K562 (cell line): ENCODE results near the gene ENSA. TPM values are rescaled to one million over a fixed set of nuclear protein-coding genes. Genes with fewer than 3 reads are reported as not detected.

Source experiments
- ATAC-seq: fragments of 200-7000 bp; cut with Tn5 transposase; 3 replicates; pipeline ENCODE4 v1.9.1; 2020; ENCODE audit warnings: moderate library complexity
- BruUV-seq: library from RNA; stranded (reverse); fragments of 400-500 nt; replicated peaks from 2 replicates; lab custom pipeline; 2021; lab: Mats Ljungman, UMichigan
- CTCF ChIA-PET: fragments of 300-600 bp; formaldehyde crosslinking; extraction: SDS; loops from one replicate; lab custom pipeline; 2021; ENCODE audit warnings: low intra/inter-chr PET ratio; lab: Yijun Ruan, JAX
- POLR2A ChIA-PET: fragments of 300-600, 350-650 bp; sonication (Branson Sonifier 250); formaldehyde crosslinking; extraction: SDS; loops from one replicate; lab custom pipeline; 2021; ENCODE audit warnings: antibody characterized with exemption, inconsistent platforms; lab: Yijun Ruan, JAX
- DNase-seq, 4 experiments: peaks; one replicate each; pipeline versions ENCODE4 v3.0.0 to v3.0.0-alpha.2; 2011 to 2018; ENCODE audit warnings: low spot score in 3 of 4, mixed read lengths in 3 of 4; ENCODE audit errors: extremely low read depth in 1 of 4
- FAIRE-seq: peaks from 2 replicates; lab custom pipeline; 2011; peaks lifted over from hg19 to GRCh38; lab: Jason Lieb, UNC
- H2AFZ ChIP-seq: 2 replicates; pipeline ENCODE4 v1.6.0; 2011; ENCODE audit warnings: low read depth, low read length, control low read depth, inconsistent platforms
- H3K27ac ChIP-seq: fragments of 200-600 bp; 3 replicates; pipeline ENCODE4 v1.8.0; 2011; ENCODE audit warnings: low read depth, mild to moderate bottlenecking, control low read depth, inconsistent platforms, low read length, moderate library complexity, mixed read lengths; ENCODE audit errors: extremely low read depth
- H3K27me3 ChIP-seq, 2 experiments: fragments of 300-600 bp in 1 of 2; 2 replicates in 1 of 2; 3 replicates in 1 of 2; pipeline versions ENCODE4 v1.6.0 to v1.8.0; 2011; ENCODE audit warnings: inconsistent platforms in 2 of 2, low read length in 2 of 2, mild to moderate bottlenecking in 1 of 2, mixed read lengths in 1 of 2, moderate library complexity in 1 of 2; ENCODE audit not compliant: control insufficient read depth in 2 of 2, insufficient read depth in 2 of 2
- H3K36me3 ChIP-seq: fragments of 300-600 bp; 3 replicates; pipeline ENCODE4 v1.8.0; 2011; ENCODE audit warnings: mild to moderate bottlenecking, low read length, inconsistent platforms; ENCODE audit not compliant: control insufficient read depth, insufficient read depth
- H3K4me1 ChIP-seq, 2 experiments: fragments of 200-600 bp in 1 of 2; replicated peaks in 1 of 2; 2 replicates in 1 of 2; 3 replicates in 1 of 2; pipeline versions ENCODE4 v1.5.1 to v1.8.0; 2011; ENCODE audit warnings: inconsistent platforms in 2 of 2, low read length in 2 of 2, mild to moderate bottlenecking in 1 of 2, mixed read lengths in 1 of 2, moderate library complexity in 1 of 2; ENCODE audit not compliant: control insufficient read depth in 2 of 2, insufficient read depth in 2 of 2
- H3K4me2 ChIP-seq: 2 replicates; pipeline ENCODE4 v1.6.1; 2011; ENCODE audit warnings: low read length, control low read depth, inconsistent platforms, mixed read lengths; ENCODE audit not compliant: insufficient read depth
- H3K4me3 ChIP-seq: fragments of 200-600 bp; sonication (generic), shearing (Covaris generic); 2 replicates; pipeline ENCODE4 v1.5.1; 2016; ENCODE audit warnings: control low read depth, inconsistent platforms
- H3K79me2 ChIP-seq: fragments of 200-600 bp; 3 replicates; pipeline ENCODE4 v1.8.0; 2011; ENCODE audit warnings: low read length, inconsistent platforms; ENCODE audit not compliant: control insufficient read depth, insufficient read depth
- H3K9ac ChIP-seq, 2 experiments: 2 replicates each; pipeline versions ENCODE4 v1.6.0 to v1.6.1; 2011; ENCODE audit warnings: low read depth in 2 of 2, low read length in 2 of 2, control low read depth in 1 of 2, inconsistent platforms in 1 of 2, mild to moderate bottlenecking in 1 of 2, mixed read lengths in 1 of 2; ENCODE audit not compliant: insufficient read depth in 1 of 2
- H3K9me1 ChIP-seq: one replicate; pipeline ENCODE4 v1.6.0; 2011; ENCODE audit warnings: inconsistent platforms, mild to moderate bottlenecking, low read length, moderate library complexity; ENCODE audit not compliant: control insufficient read depth, insufficient read depth
- H3K9me3 ChIP-seq: replicated peaks from 2 replicates; pipeline ENCODE4 v1.5.1; 2011; ENCODE audit warnings: low read depth, low read length, inconsistent platforms; ENCODE audit not compliant: control insufficient read depth, insufficient read depth
- H4K20me1 ChIP-seq: replicated peaks from 2 replicates; pipeline ENCODE4 v1.6.1; 2011; ENCODE audit warnings: low read length, inconsistent platforms, mixed read lengths; ENCODE audit not compliant: control insufficient read depth, insufficient read depth
- ATF4 ChIP-seq: fragments of 450-650 bp; formaldehyde crosslinking; IDR thresholded peaks from 2 replicates; pipeline ENCODE4 v1.4.0; 2022; ENCODE audit warnings: mild to moderate bottlenecking, moderate library complexity
- CBFB ChIP-seq: sonication (generic); formaldehyde crosslinking; IDR thresholded peaks from 2 replicates; pipeline ENCODE4 v1.4.0; 2020; ENCODE audit warnings: mild to moderate bottlenecking, missing genetic modification reagents
- CEBPB ChIP-seq: fragments of 450-650 bp; IDR thresholded peaks from 2 replicates; pipeline ENCODE4 v1.6.1; 2016; ENCODE audit warnings: missing genetic modification characterization, missing compliant biosample characterization
- LEF1 ChIP-seq: fragments of 450-650 bp; IDR thresholded peaks from 2 replicates; pipeline ENCODE4 v1.6.1; 2016; ENCODE audit warnings: mild to moderate bottlenecking
- MEF2D ChIP-seq: conservative IDR thresholded peaks from 2 replicates; pipeline ENCODE4 v1.6.1; 2016; ENCODE audit warnings: low read depth, missing genetic modification characterization, missing compliant biosample characterization
- MTF1 ChIP-seq: fragments of 250-450 bp; sonication (Bioruptor Pico); IDR thresholded peaks from 2 replicates; pipeline ENCODE4 v1.9.0; 2021; ENCODE audit warnings: moderate library complexity, mild to moderate bottlenecking, inconsistent platforms, borderline replicate concordance
- NR4A1 ChIP-seq, 2 experiments: fragments of 250-450 bp in 1 of 2; fragments of 450-650 bp in 1 of 2; sonication (Bioruptor Pico) in 1 of 2; IDR thresholded peaks; 2 replicates each; pipeline versions ENCODE4 v1.4.0 to v1.6.1; 2016 to 2020; ENCODE audit warnings: mild to moderate bottlenecking in 2 of 2, missing compliant biosample characterization in 1 of 2, missing genetic modification characterization in 1 of 2, moderate library complexity in 1 of 2
- PREB ChIP-seq: sonication (generic); formaldehyde crosslinking; IDR thresholded peaks from 2 replicates; pipeline ENCODE4 v1.8.1; 2023; ENCODE audit warnings: mild to moderate bottlenecking, missing genetic modification reagents
- SIN3A ChIP-seq, 2 experiments: fragments of 150-350 bp in 1 of 2; IDR thresholded peaks; 2 replicates each; pipeline ENCODE4 v1.6.1; 2011 to 2016; ENCODE audit warnings: borderline replicate concordance in 2 of 2, low read depth in 2 of 2, low read length in 2 of 2, mild to moderate bottlenecking in 2 of 2, moderate library complexity in 2 of 2; ENCODE audit not compliant: control insufficient read depth in 1 of 2
- SMAD4 ChIP-seq: fragments of 250-450 bp; sonication (Bioruptor Pico); conservative IDR thresholded peaks from 2 replicates; pipeline ENCODE4 v1.8.0; 2021; ENCODE audit warnings: inconsistent platforms, mild to moderate bottlenecking, moderate library complexity
- TAF7 ChIP-seq: fragments of 450-650 bp; IDR thresholded peaks from 2 replicates; pipeline ENCODE4 v1.6.1; 2016; ENCODE audit warnings: missing genetic modification characterization, missing compliant biosample characterization
- ZNF592 ChIP-seq: fragments of 450-650 bp; IDR thresholded peaks from 2 replicates; pipeline ENCODE4 v1.6.1; 2017; ENCODE audit warnings: antibody characterized with exemption, mild to moderate bottlenecking
- ZNF76 ChIP-seq: fragments of 250-450 bp; sonication (Bioruptor Pico); IDR thresholded peaks from 2 replicates; pipeline ENCODE4 v1.4.0; 2020; ENCODE audit warnings: mild to moderate bottlenecking, moderate library complexity, borderline replicate concordance
- WGBS: fragments of 100-300 bp; shearing (Covaris generic); methylation state at CpG from one replicate; pipeline ENCODE4 v1.1.6; 2016; ENCODE audit warnings: low coverage, mixed read lengths; ENCODE audit not compliant: insufficient coverage; ENCODE audit errors: missing lambda C conversion rate; 5-methylcytosine and 5-hydroxymethylcytosine counted together
- in situ Hi-C: fragments of 300-500 bp; cut with MboI; formaldehyde crosslinking; loops from 4 replicates; pipeline ENCODE4 v1.15.0; 2018; ENCODE audit warnings: inconsistent platforms, mixed read lengths
- intact Hi-C: fragments of 100-400 bp; cut with micrococcal nuclease; formaldehyde crosslinking; loops from 2 replicates; pipeline ENCODE4 v1.14.2; 2022
- polyA plus RNA-seq, 8 experiments: library from polyadenylated mRNA; depleted of rRNA in 4 of 8; stranded (reverse) in 5 of 8; unstranded in 3 of 8; fragments of >200 nt; fragmentation: Nextera tagmentation in 2 of 8; fragmentation: Illumina TruSeq in 1 of 8; extraction: Ambion mirVana in 2 of 8; extraction: Trizol in 1 of 8; gene quantifications; 2 replicates each; pipeline versions ENCODE4 v1.2.1 to v1.2.3, GENCODE V29; 2011 to 2014; ENCODE audit warnings: inconsistent platforms in 1 of 8, missing spikeins in 1 of 8
- total RNA-seq, 7 experiments: library from RNA; depleted of rRNA in 6 of 7; stranded (reverse); fragments of >200 nt in 6 of 7; fragmentation: Illumina TruSeq in 2 of 7; extraction: Trizol in 2 of 7; gene quantifications; 2 replicates each; pipeline versions ENCODE4 v1.2.1 to v1.2.3, GENCODE V29; 2011 to 2021; ENCODE audit warnings: low replicate concordance in 1 of 7

ENSA gene
- total and polyA plus RNA-seq, 9 of the 15 experiments (the other 6 are each of a cell fraction or from before 2014, with no cell fraction given) = 68.1 to 605 (median 188) TPM

- FAIRE-seq = peak; percentile 96
- in situ Hi-C loops (no loop called here), intact Hi-C loops (loop anchor here (10.0 kb wide), 1 partner anchor 362 kb away; the partner anchor contains the start of gene CERS2)
- ATAC-seq = peak; percentile 79
- no peaks in the 10 kb centered on the region for H4K20me1 ChIP-seq
- H3K4me2 ChIP-seq = peak overlapping the region; percentile 56; the same call in 1 of the 2 replicates
- TSS peak; percentile 26 for BruUV-seq
- peak overlapping the region in 1 of 2 experiments; percentile 69; a peak in 2 of 4 replicates for H3K9ac ChIP-seq
- ChIA-PET POLR2A (interaction anchor here (0.8 to 3.1 kb wide), 5 partner anchors 8 to 43 kb away, joined by 3 to 22 read pairs (median 7); partner anchors contain the start of genes ENSA and MCL1), CTCF (no interaction called here)
- peaks cover 41% of the 10 kb centered on the region for H3K36me3 ChIP-seq
- H3K9me3 ChIP-seq = no peaks in the 10 kb centered on the region
- H3K4me3 ChIP-seq = no peak overlapping the region
- H3K9me1 ChIP-seq = no peaks in the 10 kb centered on the region
- DNase-seq = peak; percentile 26 to 87 (median 49)
- WGBS = 35% methylated on average over 12 of the region's 12 CpGs
- peaks cover 26 to 44% of the 10 kb centered on the region in 2 experiments for H3K4me1 ChIP-seq
- no peaks in the 10 kb centered on the region for H3K27me3 ChIP-seq
- H2AFZ ChIP-seq = no peak overlapping the region; the same call in 1 of the 2 replicates
- peak overlapping the region; percentile 94 for H3K27ac ChIP-seq
- peaks cover 16% of the 10 kb centered on the region; the same call in 2 of the 3 replicates for H3K79me2 ChIP-seq
- no peak for TF ChIP-seq NR4A1 (CRISPR knock-in tag; IDR thresholded peaks at IDR 0.05)
- peak; percentile 72 for TF ChIP-seq NR4A1 (tag; IDR thresholded peaks at IDR 0.05)
- no peak for TF ChIP-seq MEF2D
- TF ChIP-seq PREB (CRISPR knock-in tag) = no peak
- TF ChIP-seq ZNF76 (CRISPR knock-in tag) = no peak; the same call in 1 of the 2 replicates
- peak; percentile 96 for TF ChIP-seq ZNF592
- TF ChIP-seq SMAD4 (CRISPR knock-in tag) = peak; percentile 60; the same call in 1 of the 2 replicates
- TF ChIP-seq MTF1 (CRISPR knock-in tag) = no peak
- TF ChIP-seq LEF1 = peak; percentile 81
- TF ChIP-seq CEBPB (tag) = peak; percentile 83
- no peak for TF ChIP-seq CBFB (CRISPR knock-in tag)
- TF ChIP-seq TAF7 (tag) = peak; percentile 29; the same call in 1 of the 2 replicates
- TF ChIP-seq ATF4 (CRISPR knock-in tag) = 0 out of 2 replicates have a peak, but pooled peaks have one; percentile 14
- TF ChIP-seq SIN3A (IDR thresholded peaks at IDR 0.05; ENCODE audit: borderline replicate concordance in 2 of 2, control insufficient read depth in 1 of 2, low read depth in 2 of 2, low read length in 2 of 2) = no peak
Observed at GRCh38 chr1:150613061-150613920, 16.1 kb downstream of the ENSA start.
